ENCODE measurements around the gene GIPR. TPM values are rescaled to one million over a fixed set of nuclear protein-coding genes. Genes with fewer than 3 reads are reported as not detected.

Gene GIPR
- total and polyA plus RNA-seq, 2 of the 13 experiments (the other 11 are each of a cell fraction or from before 2014, with no cell fraction given): 0.15 to 1.2 TPM

DNA sequence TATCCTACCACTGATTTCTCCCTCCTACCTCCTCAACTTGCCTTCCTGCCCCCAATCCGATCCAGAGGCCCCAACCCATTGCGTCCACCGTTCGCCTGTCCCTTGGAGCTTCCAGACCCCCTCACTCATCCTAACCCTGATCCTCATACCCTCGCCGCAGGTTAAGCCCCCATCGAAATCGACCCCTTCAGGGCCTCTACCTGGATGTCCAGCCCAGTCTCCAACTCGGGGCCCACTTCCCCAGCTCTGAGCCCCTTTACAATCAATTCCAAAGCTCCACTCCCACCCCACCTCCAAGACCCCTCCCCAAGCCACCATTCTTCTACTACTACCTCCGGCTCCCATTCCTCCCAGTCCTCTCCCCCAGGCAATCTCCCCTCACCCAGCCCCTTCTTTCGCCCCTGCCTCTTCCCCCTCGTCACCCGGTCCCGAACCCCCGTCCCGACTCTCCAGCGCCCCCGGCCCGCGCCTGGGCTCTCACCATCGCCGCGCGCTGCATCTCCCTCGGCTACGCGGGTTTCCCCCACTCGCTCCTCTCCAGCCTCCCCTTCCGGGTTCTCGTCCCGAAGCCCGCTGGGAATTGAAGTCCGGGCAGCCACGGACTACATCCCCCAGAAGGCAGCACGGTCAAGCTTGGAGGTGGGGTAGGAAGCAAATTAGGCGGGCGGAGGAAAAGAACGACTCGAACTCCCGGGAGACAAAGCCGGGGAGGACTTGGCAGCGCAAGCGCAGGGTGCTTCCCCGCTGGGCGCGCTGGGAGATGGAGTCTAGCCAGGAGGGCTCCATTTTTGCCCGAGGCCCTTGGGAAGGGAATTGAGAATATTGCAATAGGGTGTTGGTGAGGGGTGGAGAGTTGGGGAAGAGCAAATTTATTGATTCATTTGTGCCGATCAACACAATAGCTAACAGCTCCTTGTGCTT, 62.6 kb downstream of the GIPR start, which contains the start of gene FBXO46 (continued):
- TF ChIP-seq, protein P1, sequence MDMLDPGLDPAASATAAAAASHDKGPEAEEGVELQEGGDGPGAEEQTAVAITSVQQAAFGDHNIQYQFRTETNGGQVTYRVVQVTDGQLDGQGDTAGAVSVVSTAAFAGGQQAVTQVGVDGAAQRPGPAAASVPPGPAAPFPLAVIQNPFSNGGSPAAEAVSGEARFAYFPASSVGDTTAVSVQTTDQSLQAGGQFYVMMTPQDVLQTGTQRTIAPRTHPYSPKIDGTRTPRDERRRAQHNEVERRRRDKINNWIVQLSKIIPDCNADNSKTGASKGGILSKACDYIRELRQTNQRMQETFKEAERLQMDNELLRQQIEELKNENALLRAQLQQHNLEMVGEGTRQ (IDR thresholded peaks at IDR 0.05; ENCODE audit: low read depth, low read length): no peak
- TF ChIP-seq, protein P1 (CRISPR knock-in tag; IDR thresholded peaks at IDR 0.05; ENCODE audit: borderline replicate concordance): no peak; the same call in 1 of the 2 replicates
- TF ChIP-seq ZNF564 (CRISPR knock-in tag; IDR thresholded peaks at IDR 0.05) (no peak), ZNF30 (CRISPR knock-in tag; IDR thresholded peaks at IDR 0.05) (no peak), KLF15 (CRISPR knock-in tag; IDR thresholded peaks at IDR 0.05; ENCODE audit: borderline replicate concordance) (no peak), ZNF558 (CRISPR knock-in tag; IDR thresholded peaks at IDR 0.05; ENCODE audit: borderline replicate concordance) (no peak), MTA1 (CRISPR knock-in tag; IDR thresholded peaks at IDR 0.05; ENCODE audit: borderline replicate concordance) (peak; percentile 58; the same call in 1 of the 2 replicates), ZC3H4 (CRISPR knock-in tag; IDR thresholded peaks at IDR 0.05; ENCODE audit: borderline replicate concordance) (no peak), ZNF460 (CRISPR knock-in tag; IDR thresholded peaks at IDR 0.05; ENCODE audit: borderline replicate concordance) (no peak), REL (CRISPR knock-in tag; conservative IDR thresholded peaks at IDR 0.05) (0 out of 2 replicates have a peak, but pooled peaks have one; percentile 48), ZBTB7A (CRISPR knock-in tag; IDR thresholded peaks at IDR 0.05) (0 out of 2 replicates have a peak, but pooled peaks have one; percentile 39), SRSF4 (IDR thresholded peaks at IDR 0.05; ENCODE audit: low read depth, low read length, poor library complexity, severe bottlenecking) (no peak), PRMT3 (CRISPR knock-in tag; IDR thresholded peaks at IDR 0.05; ENCODE audit: borderline replicate concordance, low read depth) (no peak), YEATS2 (CRISPR knock-in tag; IDR thresholded peaks at IDR 0.05; ENCODE audit: borderline replicate concordance) (peak; percentile 66; the same call in 1 of the 2 replicates), ZMYM3 (CRISPR knock-in tag; IDR thresholded peaks at IDR 0.05) (no peak; the same call in 1 of the 2 replicates), ZNF782 (CRISPR knock-in tag; IDR thresholded peaks at IDR 0.05; ENCODE audit: borderline replicate concordance) (0 out of 2 replicates have a peak, but pooled peaks have one; percentile 49), SATB2 (CRISPR knock-in tag; IDR thresholded peaks at IDR 0.05) (no peak), NR2F2 (IDR thresholded peaks at IDR 0.05; ENCODE audit: borderline replicate concordance, low read depth) (no peak), ZNF616 (CRISPR knock-in tag; IDR thresholded peaks at IDR 0.05; ENCODE audit: low read depth) (no peak), PAX8 (CRISPR knock-in tag; IDR thresholded peaks at IDR 0.05; ENCODE audit: borderline replicate concordance) (no peak), ZNF644 (CRISPR knock-in tag; IDR thresholded peaks at IDR 0.05; ENCODE audit: low read depth) (no peak)
- TF ChIP-seq, protein P2, sequence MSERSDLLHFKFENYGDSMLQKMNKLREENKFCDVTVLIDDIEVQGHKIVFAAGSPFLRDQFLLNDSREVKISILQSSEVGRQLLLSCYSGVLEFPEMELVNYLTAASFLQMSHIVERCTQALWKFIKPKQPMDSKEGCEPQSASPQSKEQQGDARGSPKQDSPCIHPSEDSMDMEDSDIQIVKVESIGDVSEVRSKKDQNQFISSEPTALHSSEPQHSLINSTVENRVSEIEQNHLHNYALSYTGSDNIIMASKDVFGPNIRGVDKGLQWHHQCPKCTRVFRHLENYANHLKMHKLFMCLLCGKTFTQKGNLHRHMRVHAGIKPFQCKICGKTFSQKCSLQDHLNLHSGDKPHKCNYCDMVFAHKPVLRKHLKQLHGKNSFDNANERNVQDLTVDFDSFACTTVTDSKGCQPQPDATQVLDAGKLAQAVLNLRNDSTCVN (CRISPR knock-in tag; IDR thresholded peaks at IDR 0.05; ENCODE audit: borderline replicate concordance): no peak
- TF ChIP-seq, protein P3, sequence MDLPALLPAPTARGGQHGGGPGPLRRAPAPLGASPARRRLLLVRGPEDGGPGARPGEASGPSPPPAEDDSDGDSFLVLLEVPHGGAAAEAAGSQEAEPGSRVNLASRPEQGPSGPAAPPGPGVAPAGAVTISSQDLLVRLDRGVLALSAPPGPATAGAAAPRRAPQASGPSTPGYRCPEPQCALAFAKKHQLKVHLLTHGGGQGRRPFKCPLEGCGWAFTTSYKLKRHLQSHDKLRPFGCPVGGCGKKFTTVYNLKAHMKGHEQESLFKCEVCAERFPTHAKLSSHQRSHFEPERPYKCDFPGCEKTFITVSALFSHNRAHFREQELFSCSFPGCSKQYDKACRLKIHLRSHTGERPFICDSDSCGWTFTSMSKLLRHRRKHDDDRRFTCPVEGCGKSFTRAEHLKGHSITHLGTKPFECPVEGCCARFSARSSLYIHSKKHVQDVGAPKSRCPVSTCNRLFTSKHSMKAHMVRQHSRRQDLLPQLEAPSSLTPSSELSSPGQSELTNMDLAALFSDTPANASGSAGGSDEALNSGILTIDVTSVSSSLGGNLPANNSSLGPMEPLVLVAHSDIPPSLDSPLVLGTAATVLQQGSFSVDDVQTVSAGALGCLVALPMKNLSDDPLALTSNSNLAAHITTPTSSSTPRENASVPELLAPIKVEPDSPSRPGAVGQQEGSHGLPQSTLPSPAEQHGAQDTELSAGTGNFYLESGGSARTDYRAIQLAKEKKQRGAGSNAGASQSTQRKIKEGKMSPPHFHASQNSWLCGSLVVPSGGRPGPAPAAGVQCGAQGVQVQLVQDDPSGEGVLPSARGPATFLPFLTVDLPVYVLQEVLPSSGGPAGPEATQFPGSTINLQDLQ (CRISPR knock-in tag; IDR thresholded peaks at IDR 0.05): no peak
